HFF-Myc (cell line): ENCODE measurements around the gene CNKSR2.

ENCODE experiments used
- DNase-seq: peaks from one replicate; pipeline ENCODE4 v3.0.0-alpha.2; 2011; ENCODE audit warnings: low read depth; ENCODE audit errors: extremely low read depth
- H3K4me3 ChIP-seq: replicated peaks from 2 replicates; pipeline ENCODE4 v1.5.1; 2011; ENCODE audit warnings: low read depth, mild to moderate bottlenecking, control low read depth, low read length
- CTCF ChIP-seq: IDR thresholded peaks from 2 replicates; pipeline ENCODE4 v1.5.1; 2012; ENCODE audit warnings: mild to moderate bottlenecking, low read depth, low read length, control low read depth; ENCODE audit errors: missing control alignments

CNKSR2 gene

GRCh38 chrX:21427086-21427485, 52.9 kb downstream of the CNKSR2 start:
- H3K4me3 ChIP-seq, result no peak overlapping the region
- no peak for DNase-seq
- no peak for TF ChIP-seq CTCF

- H3K4me3 ChIP-seq, result no peak overlapping the region
- no peak for DNase-seq
- no peak for TF ChIP-seq CTCF
Observed at GRCh38 chrX:21437036-21437435, 62.8 kb downstream of the CNKSR2 start.

- no peak for TF ChIP-seq CTCF
- no peak overlapping the region for H3K4me3 ChIP-seq
- no peak for DNase-seq
Observed at GRCh38 chrX:21438792-21439191, 64.6 kb downstream of the CNKSR2 start.

- DNase-seq, result no peak
- no peak for TF ChIP-seq CTCF
- no peak overlapping the region for H3K4me3 ChIP-seq
Observed at GRCh38 chrX:21440911-21441310, 66.7 kb downstream of the CNKSR2 start.

GRCh38 chrX:21457718-21458117, 83.5 kb downstream of the CNKSR2 start:
- no peak for DNase-seq
- H3K4me3 ChIP-seq, result no peak overlapping the region
- TF ChIP-seq CTCF, result no peak

- TF ChIP-seq CTCF, result no peak
- DNase-seq, result no peak
- no peak overlapping the region for H3K4me3 ChIP-seq
Observed at GRCh38 chrX:21469071-21469470, 94.9 kb downstream of the CNKSR2 start.

GRCh38 chrX:21476909-21477308, 102.7 kb downstream of the CNKSR2 start:
- no peak for DNase-seq
- H3K4me3 ChIP-seq, result no peak overlapping the region
- TF ChIP-seq CTCF, result no peak
